Measurements from ENCODE around the gene FMO3. TPM values are rescaled to one million over a fixed set of nuclear protein-coding genes. Genes with fewer than 3 reads are reported as not detected.

The FMO3 gene
- total RNA-seq, 1 experiment from 2014 or later = not detected

DNA sequence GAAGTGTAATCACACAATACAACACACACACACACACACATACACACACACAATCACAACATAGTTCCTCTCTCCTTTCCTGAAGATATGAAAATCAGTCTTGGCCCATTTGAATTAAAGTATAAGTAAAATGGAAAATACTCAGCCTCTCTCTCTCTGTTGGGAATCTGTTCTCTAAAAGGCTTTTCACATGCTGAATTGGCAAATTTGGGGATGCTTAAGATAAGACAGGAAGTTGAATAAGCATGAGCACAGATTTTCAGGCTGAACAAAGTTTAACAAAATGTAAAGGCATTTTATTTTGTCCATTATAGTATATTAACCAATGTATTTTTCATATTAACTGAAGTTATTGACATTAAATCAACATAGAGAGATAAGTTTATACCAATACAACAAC is 70.7 kb downstream of the FMO3 start:
- no peak overlapping the region for H3K4me3 ChIP-seq
- no peak overlapping the region for H3K4me2 ChIP-seq
- H3K9me2 ChIP-seq (ENCODE audit: insufficient read depth) = peaks cover 5% of the 10 kb centered on the region
- ChIA-PET CTCF (no interaction called here), POLR2A (ENCODE audit: unreplicated experiment) (no interaction called here)
- intact Hi-C loops (cut with micrococcal nuclease; ENCODE audit: unreplicated experiment) = no loop called here
- no peaks in the 10 kb centered on the region for H3K27me3 ChIP-seq (ENCODE audit: insufficient read depth, low read depth)
- no peaks in the 10 kb centered on the region for H3K79me2 ChIP-seq (ENCODE audit: low read depth)
- H4K20me1 ChIP-seq (ENCODE audit: insufficient read depth) = no peaks in the 10 kb centered on the region
- DNase-seq = no peak
- H3K36me3 ChIP-seq (ENCODE audit: low read depth) = no peaks in the 10 kb centered on the region
- H3K4me1 ChIP-seq (replicated peaks; ENCODE audit: insufficient read depth) = no peaks in the 10 kb centered on the region
- BruUV-seq (replicated peaks) = no TSS peak
- H3K9me3 ChIP-seq (ENCODE audit: insufficient read depth, low read depth) = no peaks in the 10 kb centered on the region
- no peak overlapping the region for H2AFZ ChIP-seq
- H3K27ac ChIP-seq = no peak overlapping the region
- no peak for TF ChIP-seq EZH2 (IDR thresholded peaks at IDR 0.05; ENCODE audit: low read depth)
- TF ChIP-seq, protein P1, sequence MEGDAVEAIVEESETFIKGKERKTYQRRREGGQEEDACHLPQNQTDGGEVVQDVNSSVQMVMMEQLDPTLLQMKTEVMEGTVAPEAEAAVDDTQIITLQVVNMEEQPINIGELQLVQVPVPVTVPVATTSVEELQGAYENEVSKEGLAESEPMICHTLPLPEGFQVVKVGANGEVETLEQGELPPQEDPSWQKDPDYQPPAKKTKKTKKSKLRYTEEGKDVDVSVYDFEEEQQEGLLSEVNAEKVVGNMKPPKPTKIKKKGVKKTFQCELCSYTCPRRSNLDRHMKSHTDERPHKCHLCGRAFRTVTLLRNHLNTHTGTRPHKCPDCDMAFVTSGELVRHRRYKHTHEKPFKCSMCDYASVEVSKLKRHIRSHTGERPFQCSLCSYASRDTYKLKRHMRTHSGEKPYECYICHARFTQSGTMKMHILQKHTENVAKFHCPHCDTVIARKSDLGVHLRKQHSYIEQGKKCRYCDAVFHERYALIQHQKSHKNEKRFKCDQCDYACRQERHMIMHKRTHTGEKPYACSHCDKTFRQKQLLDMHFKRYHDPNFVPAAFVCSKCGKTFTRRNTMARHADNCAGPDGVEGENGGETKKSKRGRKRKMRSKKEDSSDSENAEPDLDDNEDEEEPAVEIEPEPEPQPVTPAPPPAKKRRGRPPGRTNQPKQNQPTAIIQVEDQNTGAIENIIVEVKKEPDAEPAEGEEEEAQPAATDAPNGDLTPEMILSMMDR (conservative IDR thresholded peaks at IDR 0.05) = no peak
- no peaks in the 10 kb centered on the region for H3F3A ChIP-seq (ENCODE audit: insufficient read depth, low read depth)

DNA sequence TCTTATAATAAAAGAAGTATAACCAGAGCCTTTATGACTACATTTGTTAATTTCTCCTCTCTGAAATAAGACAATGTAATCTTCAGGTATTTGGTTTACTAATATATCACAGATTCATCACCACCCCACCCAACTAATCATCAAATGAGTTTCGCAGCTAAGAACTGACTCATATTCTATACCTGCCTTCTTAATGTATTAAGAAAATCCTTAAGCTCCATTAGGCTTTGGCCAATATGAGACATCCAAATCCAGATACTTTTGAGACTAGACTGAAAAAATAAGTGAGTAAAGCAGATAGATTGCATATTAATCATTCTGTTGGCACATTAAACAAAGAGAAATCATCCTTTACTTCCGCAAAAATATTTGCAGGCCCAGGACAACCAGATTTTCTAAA is 75.7 kb downstream of the FMO3 start:
- no peaks in the 10 kb centered on the region for H4K20me1 ChIP-seq (ENCODE audit: insufficient read depth)
- no peaks in the 10 kb centered on the region for H3K9me3 ChIP-seq (ENCODE audit: insufficient read depth, low read depth)
- POLR2A ChIA-PET (ENCODE audit: unreplicated experiment) = no interaction called here
- no peak overlapping the region for H2AFZ ChIP-seq
- H3K36me3 ChIP-seq (ENCODE audit: low read depth) = no peaks in the 10 kb centered on the region
- no peaks in the 10 kb centered on the region for H3F3A ChIP-seq (ENCODE audit: insufficient read depth, low read depth)
- no peak overlapping the region for H3K4me3 ChIP-seq
- TF ChIP-seq, protein P1 (conservative IDR thresholded peaks at IDR 0.05) = no peak
- no peak for TF ChIP-seq EZH2 (IDR thresholded peaks at IDR 0.05; ENCODE audit: low read depth)
- no TSS peak for BruUV-seq (replicated peaks)
- intact Hi-C loops (cut with micrococcal nuclease; ENCODE audit: unreplicated experiment) = no loop called here
- no peak overlapping the region for H3K4me2 ChIP-seq
- no peaks in the 10 kb centered on the region for H3K79me2 ChIP-seq (ENCODE audit: low read depth)
- DNase-seq = no peak
- CTCF ChIA-PET = no interaction called here
- H3K27me3 ChIP-seq (ENCODE audit: insufficient read depth, low read depth) = no peaks in the 10 kb centered on the region
- H3K9me2 ChIP-seq (ENCODE audit: insufficient read depth) = peaks cover 5% of the 10 kb centered on the region
- H3K27ac ChIP-seq = no peak overlapping the region
- no peaks in the 10 kb centered on the region for H3K4me1 ChIP-seq (replicated peaks; ENCODE audit: insufficient read depth)

Small RNA genes lying within 50 kb of the gene (microRNA-seq; reads per million reads assigned to microRNA genes)
- gene MIR1295A (ENCODE audit: borderline number of aligned reads, borderline replicate concordance) = not detected
- gene MIR1295B (ENCODE audit: borderline number of aligned reads, borderline replicate concordance) = not detected

Other genes starting within 250 kb of the FMO3 start
- not detected in 2 replicates for gene MROH9, start 155.4 kb upstream of the FMO3 start, total RNA-seq (2021)
- not detected in 2 replicates for gene FMO2, start 94.4 kb downstream of the FMO3 start, total RNA-seq (2021)
- gene FMO1, start 157.6 kb downstream of the FMO3 start, total RNA-seq (2021) = not detected in 2 replicates
- 0.28 and 0.61 TPM in 2 replicates for gene FMO4, start 223.3 kb downstream of the FMO3 start, total RNA-seq (2021)